Uterus (tissue), 4 donors: ENCODE measurements around the gene TNFRSF18. TPM values are rescaled to one million over a fixed set of nuclear protein-coding genes. Genes with fewer than 3 reads are reported as not detected.

Experiments
- DNase-seq, 2 donors: peaks; one replicate each; pipeline ENCODE4 v3.0.0-alpha.2; 2019 to 2020
- H3K27ac ChIP-seq, 2 donors: fragments of 200-600 bp; sonication (generic); 1 replicate in 1 of 2; 2 replicates in 1 of 2; pipeline ENCODE4 v1.5.1; 2016 to 2018
- H3K27me3 ChIP-seq, 2 donors: fragments of 200-600 bp; sonication (generic); one replicate each; pipeline ENCODE4 v1.5.1; 2018 to 2019; ENCODE audit warnings: control low read depth in 1 of 2
- H3K36me3 ChIP-seq, 2 donors: fragments of 200-600 bp; sonication (generic); one replicate each; pipeline ENCODE4 v1.5.1; 2019; ENCODE audit warnings: control low read depth in 1 of 2
- H3K4me1 ChIP-seq, 2 donors: fragments of 200-600 bp; sonication (generic); one replicate each; pipeline ENCODE4 v1.5.1; 2018 to 2019; ENCODE audit warnings: control low read depth in 1 of 2
- H3K4me3 ChIP-seq, 2 donors: fragments of 200-600 bp; sonication (generic); 1 replicate in 1 of 2; 2 replicates in 1 of 2; pipeline ENCODE4 v1.5.1; 2018 to 2019; ENCODE audit warnings: mild to moderate bottlenecking in 1 of 2
- H3K9me3 ChIP-seq, 2 donors: fragments of 200-600 bp; sonication (generic); one replicate each; pipeline ENCODE4 v1.5.1; 2019; ENCODE audit warnings: control low read depth in 1 of 2
- CTCF ChIP-seq, 4 experiments: fragments of 200-600 bp in 2 of 4; fragments of 450-650 bp in 2 of 4; sonication (generic) in 2 of 4; IDR thresholded peaks; one replicate each; pipeline ENCODE4 v1.5.1; 2016 to 2019; ENCODE audit warnings: antibody characterized with exemption in 4 of 4, mild to moderate bottlenecking in 2 of 4, moderate library complexity in 1 of 4
- POLR2A ChIP-seq, 2 donors: fragments of 450-650 bp; IDR thresholded peaks; one replicate each; pipeline ENCODE4 v1.6.1; 2016; ENCODE audit warnings: antibody characterized with exemption in 2 of 2, mild to moderate bottlenecking in 1 of 2, moderate library complexity in 1 of 2
- intact Hi-C: fragments of 100-400 bp; cut with DNase I; formaldehyde crosslinking; loops from one replicate; pipeline ENCODE4 v1.15.1; 2023; ENCODE audit warnings: low total_unique reads
- total RNA-seq, 4 donors: library from RNA; depleted of rRNA in 3 of 4; stranded (reverse); fragments of >200 nt in 3 of 4; gene quantifications; one replicate each; pipeline versions ENCODE4 v1.1.0 to v1.2.4, GENCODE V29; 2014 to 2023
- donor health status: DM: yes; HTN: yes; CAD: no.

TNFRSF18 gene
- total RNA-seq, 4 donors from 2014 or later: 0.37 to 2.6 TPM; not detected in 2

- H3K27me3 ChIP-seq: peaks cover 0 to 12% of the 10 kb centered on the region in 2 donors
- H3K4me3 ChIP-seq: no peak overlapping the region
- TF ChIP-seq CTCF (IDR thresholded peaks at IDR 0.05) (no peak), POLR2A (IDR thresholded peaks at IDR 0.05) (no peak)
Observed at GRCh38 chr1:1243807-1244191, 37.4 kb upstream of the TNFRSF18 start.

GRCh38 chr1:1243266-1243660 is 36.9 kb upstream of the TNFRSF18 start:
- Histone ChIP-seq H3K4me1 (peaks cover 0 to 9% of the 10 kb centered on the region in 2 donors), H3K27ac (no peak overlapping the region), H3K9me3 (no peaks in the 10 kb centered on the region), H3K27me3 (peaks cover 0 to 12% of the 10 kb centered on the region in 2 donors), H3K36me3 (no peaks in the 10 kb centered on the region), H3K4me3 (no peak overlapping the region)
- intact Hi-C loops: no loop called here
- no peak for DNase-seq
- TF ChIP-seq CTCF (IDR thresholded peaks at IDR 0.05): no peak
- no peak for TF ChIP-seq POLR2A (IDR thresholded peaks at IDR 0.05)

More at GRCh38 chr1:1243807-1244191, 37.4 kb upstream of the TNFRSF18 start:
- H3K27ac ChIP-seq: no peak overlapping the region
- no peaks in the 10 kb centered on the region for H3K36me3 ChIP-seq
- H3K9me3 ChIP-seq: no peaks in the 10 kb centered on the region
- no peak for DNase-seq
- intact Hi-C loops: no loop called here
- H3K4me1 ChIP-seq: peaks cover 0 to 9% of the 10 kb centered on the region in 2 donors

GRCh38 chr1:1242461-1243265 is 36.3 kb upstream of the TNFRSF18 start:
- DNase-seq: no peak
- H3K27ac ChIP-seq: no peak overlapping the region
- no peak for TF ChIP-seq POLR2A (IDR thresholded peaks at IDR 0.05)
- intact Hi-C loops: no loop called here
- H3K4me3 ChIP-seq: no peak overlapping the region
- peaks cover 0 to 12% of the 10 kb centered on the region in 2 donors for H3K27me3 ChIP-seq
- H3K9me3 ChIP-seq: no peaks in the 10 kb centered on the region
- H3K36me3 ChIP-seq: no peaks in the 10 kb centered on the region
- peaks cover 0 to 10% of the 10 kb centered on the region in 2 donors for H3K4me1 ChIP-seq

GRCh38 chr1:1241588-1242219 is 35.3 kb upstream of the TNFRSF18 start:
- no peaks in the 10 kb centered on the region for H3K9me3 ChIP-seq
- intact Hi-C loops: no loop called here
- no peak for TF ChIP-seq CTCF (IDR thresholded peaks at IDR 0.05)
- no peak for TF ChIP-seq POLR2A (IDR thresholded peaks at IDR 0.05)
- no peak overlapping the region for H3K27ac ChIP-seq
- H3K4me1 ChIP-seq: peaks cover 0 to 14% of the 10 kb centered on the region in 2 donors
- H3K4me3 ChIP-seq: no peak overlapping the region
- no peaks in the 10 kb centered on the region for H3K36me3 ChIP-seq
- peaks cover 0 to 4% of the 10 kb centered on the region in 2 donors for H3K27me3 ChIP-seq
- DNase-seq: no peak

GRCh38 chr1:1240822-1241587 is 34.6 kb upstream of the TNFRSF18 start:
- H3K27ac ChIP-seq: no peak overlapping the region
- H3K4me1 ChIP-seq: peaks cover 0 to 9% of the 10 kb centered on the region in 2 donors
- H3K27me3 ChIP-seq: peaks cover 0 to 4% of the 10 kb centered on the region in 2 donors
- H3K36me3 ChIP-seq: no peaks in the 10 kb centered on the region
- H3K9me3 ChIP-seq: no peaks in the 10 kb centered on the region
- intact Hi-C loops: no loop called here
- no peak for DNase-seq
- H3K4me3 ChIP-seq: no peak overlapping the region
- no peak for TF ChIP-seq POLR2A (IDR thresholded peaks at IDR 0.05)
- TF ChIP-seq CTCF (IDR thresholded peaks at IDR 0.05): no peak
